GM19372 (cell line): ENCODE data around the gene HJURP.

ENCODE experiments used
- ATAC-seq: cut with Tn5 transposase; IDR thresholded peaks from one replicate; pipeline ENCODE4 v1.9.1; 2021; ENCODE audit warnings: mild to moderate bottlenecking, low read depth, moderate library complexity; ENCODE audit not compliant: unreplicated experiment

The HJURP gene

DNA sequence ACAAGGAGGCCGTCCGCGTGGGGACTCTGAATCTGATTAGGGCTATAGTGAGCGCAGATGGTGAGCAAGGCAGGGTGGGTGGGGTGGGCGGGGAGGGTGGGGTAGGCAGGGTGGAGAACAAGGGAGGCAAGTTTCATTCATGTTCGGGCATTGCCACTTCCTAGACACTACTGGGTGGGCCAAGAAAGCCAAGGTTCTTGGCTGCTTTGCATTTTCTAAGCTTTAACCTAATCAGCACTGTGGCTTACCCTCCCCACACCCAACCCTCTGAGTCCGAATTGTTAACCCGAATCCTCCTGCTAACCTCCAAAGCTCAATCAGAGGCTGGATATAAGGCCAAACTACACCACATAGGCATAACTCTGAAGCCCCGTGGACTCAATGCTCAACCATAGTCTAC, 58.1 kb downstream of the HJURP start:
- ATAC-seq = no peak

DNA sequence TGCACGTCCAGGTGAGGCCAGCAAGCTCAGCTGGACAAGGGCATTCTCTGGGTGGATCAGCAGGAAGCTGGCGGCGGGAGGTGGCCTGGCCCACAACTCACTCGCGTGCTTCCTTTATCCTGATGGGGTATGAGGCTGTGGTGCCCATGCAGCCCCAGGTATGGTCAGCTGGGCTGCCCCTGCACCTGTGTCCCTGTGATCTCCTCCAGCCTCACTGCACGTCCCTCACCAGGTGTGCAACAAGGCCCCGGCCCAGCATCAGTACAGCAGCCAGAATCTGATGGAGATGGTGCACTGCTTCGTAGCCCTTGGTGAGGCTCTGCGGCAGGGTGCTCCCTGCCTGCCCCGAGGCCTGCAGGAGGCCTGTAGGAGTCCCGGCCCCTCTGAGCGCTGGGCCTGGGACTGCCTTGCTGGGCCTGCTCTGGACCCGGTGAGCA, 58.6 kb downstream of the HJURP start:
- ATAC-seq = no peak

DNA sequence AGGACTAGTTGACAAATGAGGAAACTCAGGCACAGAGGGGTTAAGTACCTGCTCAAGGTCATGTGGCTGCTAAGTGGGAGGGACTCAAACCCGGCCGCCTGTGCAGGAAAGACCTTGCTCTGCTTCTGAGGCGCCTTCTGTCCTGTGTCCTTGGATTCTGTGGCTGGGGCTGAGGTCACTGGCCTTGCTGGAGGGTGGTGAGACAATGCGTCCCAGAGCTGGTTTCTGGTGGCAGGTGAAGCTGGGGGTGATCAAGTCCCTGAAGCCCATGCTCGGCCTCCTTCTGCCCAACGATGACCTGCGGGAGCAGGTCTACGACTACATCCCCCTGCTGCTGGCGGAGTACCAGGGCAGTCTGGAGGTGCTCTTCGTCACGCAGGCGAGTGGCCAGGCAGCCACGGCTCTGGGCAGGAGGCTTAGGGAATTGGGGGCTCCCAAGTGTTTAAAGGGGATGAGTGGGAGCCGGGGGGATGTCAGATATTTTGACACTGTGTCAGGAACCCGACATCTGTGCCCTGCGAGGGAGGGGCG, 60.1 kb downstream of the HJURP start:
- ATAC-seq = no peak

DNA sequence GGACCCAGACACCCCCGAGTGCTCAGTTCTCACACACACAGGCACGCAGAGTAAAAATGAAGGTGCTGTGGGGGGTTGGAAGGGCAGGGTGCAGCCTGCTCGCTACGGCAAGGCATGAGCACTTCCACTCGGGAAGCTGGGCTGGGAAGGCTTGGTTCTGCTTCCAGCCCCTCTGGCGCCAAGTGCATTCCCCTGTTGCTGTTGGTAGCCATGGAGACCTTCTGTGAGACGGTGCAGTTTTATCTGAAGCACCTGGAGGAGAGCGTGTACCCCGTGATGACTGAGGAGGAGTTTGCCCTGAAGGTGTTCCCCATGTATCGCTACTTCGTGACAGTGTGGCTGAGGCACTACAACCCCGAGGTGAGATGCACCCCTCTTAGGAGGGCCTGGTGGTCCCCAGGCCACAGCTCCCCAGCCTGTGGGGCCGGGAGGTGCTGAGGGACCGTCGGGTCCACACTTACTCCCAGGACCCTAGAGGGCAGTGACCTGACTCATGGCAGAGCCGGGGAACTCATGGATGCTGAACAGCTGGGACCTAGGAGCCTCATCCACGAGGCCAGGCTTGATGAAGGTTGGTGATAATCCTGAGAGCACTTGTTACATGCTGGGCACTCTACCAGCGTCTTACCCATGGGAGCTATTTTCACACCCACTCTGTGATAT, 60.7 kb downstream of the HJURP start:
- ATAC-seq = no peak

DNA sequence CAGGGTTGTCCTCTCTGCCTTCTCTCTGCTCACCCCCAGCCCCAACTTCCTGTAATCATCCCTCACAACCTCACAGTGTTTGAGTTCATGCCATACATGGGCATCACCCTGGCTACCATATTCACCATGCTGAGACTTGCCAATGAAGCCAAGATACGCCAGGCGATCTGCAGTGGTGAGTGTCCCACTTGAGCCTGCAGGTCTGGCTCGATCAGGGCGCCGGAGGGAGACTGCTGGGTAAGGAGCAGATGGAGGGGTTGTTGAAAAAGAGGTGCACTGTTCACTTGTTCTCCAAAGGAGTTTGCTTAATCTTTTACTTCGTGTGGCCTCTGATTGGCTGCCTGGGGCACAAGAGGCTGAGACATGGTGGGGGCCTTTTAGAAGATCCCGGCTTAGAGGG, 61.6 kb downstream of the HJURP start:
- ATAC-seq = no peak

DNA sequence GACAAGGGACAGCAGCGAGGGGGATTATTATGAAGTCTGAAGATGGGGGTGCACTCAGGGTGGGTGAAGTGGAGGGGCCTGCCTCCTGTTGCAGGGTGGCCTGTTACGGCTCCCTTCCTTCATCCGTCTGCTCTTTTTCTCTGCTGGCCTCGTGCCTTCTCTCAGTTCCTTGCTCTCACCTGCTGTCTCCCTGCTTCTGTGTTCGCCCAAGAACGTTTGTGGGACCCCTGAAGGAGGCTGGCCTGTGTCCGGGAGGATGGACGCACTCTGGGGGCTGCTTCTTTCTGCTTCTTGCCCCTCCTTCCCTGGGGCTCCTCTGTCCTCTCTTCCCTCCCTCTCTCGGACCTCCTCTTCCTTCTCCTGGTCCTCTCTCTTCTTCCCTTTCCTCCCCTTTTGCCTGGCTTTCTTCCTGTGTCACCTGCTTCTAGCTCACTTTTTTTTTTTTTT, 62.4 kb downstream of the HJURP start:
- no peak for ATAC-seq

DNA sequence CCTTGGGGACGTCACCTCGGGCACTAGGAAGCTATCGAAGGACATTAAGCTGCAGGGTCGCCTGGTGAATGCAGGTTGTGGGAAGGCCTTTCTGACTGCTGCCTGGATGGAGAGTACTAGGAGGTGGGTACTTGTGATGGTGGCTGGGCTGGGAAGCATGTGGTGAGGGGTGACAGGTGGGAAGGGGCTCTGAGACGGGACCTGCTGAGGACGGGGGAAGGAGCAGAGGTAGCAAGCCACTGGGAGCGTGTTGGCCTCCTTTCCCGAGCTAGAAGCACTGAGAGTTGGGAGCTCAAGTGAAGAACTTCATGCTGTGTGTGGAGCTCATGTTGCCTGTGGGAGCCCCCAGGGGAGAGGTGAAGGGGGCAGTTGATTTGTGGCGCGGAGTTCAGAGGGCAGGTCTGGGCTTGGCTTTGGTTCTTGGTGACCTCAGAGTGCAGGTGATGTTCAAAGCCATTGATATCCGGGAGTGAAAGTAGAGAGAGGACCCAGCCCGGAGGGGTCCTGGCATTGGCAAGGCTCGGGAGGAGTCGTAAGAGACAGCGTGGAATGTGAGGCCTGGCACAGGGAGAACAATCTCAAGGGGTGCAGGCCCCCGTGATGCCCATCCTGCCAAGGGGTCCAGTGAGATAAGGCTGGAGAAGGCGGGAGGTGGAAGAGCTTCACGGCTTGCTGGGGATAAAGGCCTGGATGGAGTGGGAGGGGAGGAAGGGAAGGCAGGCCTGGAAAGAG, 63.0 kb downstream of the HJURP start:
- no peak for ATAC-seq

DNA sequence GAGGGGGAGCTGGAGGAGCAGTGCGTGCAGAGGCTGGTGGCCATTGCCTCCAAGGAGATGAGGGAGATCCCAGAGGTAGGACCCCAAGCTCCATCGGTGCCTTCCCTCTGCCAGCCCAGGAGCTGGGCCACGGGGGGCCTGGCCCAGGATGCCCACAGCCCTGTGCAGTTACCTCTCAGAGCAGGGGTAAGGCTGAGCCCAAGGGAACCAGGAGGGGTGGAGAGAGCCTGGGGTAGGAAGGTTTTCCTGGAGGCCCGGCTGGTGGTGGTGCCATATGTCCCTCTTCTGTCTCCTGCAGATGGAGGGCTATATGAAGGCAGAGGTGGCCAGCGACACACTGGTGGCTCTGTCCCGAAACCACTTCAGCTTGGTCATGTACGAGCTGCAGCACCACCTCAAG, 64.8 kb downstream of the HJURP start:
- ATAC-seq = no peak
